GM12865 (cell line): ENCODE measurements around the gene KCNAB1.
A peak's percentile ranks its signal among the peaks of the same experiment; 100 is the strongest.

Experiments
- DNase-seq: peaks from one replicate; pipeline ENCODE4 v3.0.0; 2010; ENCODE audit warnings: low read depth
- H3K4me3 ChIP-seq: 2 replicates; pipeline ENCODE4 v1.5.1; 2011; ENCODE audit warnings: mild to moderate bottlenecking, low read depth, low read length, control low read depth
- TF ChIP-seq, protein P1 (sequence below): IDR thresholded peaks from 2 replicates; pipeline ENCODE4 v1.5.1; 2011; ENCODE audit warnings: low read length, control low read depth, low read depth, inconsistent platforms; ENCODE audit not compliant: insufficient read depth; ENCODE audit errors: missing control alignments

KCNAB1 gene

DNA sequence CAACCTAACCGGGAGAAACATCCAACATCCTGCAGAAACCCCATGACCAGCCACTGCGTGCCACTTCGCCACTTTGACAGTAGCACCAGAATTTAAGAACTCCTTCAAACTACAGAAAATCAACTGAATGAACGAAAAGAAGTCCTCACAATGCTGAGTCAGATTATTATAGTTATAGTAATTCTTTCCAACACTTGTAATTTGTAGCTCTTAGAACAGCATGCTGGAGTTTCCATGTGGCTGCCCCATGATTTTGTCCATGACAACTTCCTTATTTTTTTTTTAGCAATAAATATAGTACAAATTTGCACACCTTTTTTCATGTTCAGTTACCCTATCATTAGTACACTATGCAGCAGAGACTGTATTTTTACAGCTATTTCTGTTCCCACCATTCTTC, 460.7 kb downstream of the KCNAB1 start:
- TF ChIP-seq, protein P1, sequence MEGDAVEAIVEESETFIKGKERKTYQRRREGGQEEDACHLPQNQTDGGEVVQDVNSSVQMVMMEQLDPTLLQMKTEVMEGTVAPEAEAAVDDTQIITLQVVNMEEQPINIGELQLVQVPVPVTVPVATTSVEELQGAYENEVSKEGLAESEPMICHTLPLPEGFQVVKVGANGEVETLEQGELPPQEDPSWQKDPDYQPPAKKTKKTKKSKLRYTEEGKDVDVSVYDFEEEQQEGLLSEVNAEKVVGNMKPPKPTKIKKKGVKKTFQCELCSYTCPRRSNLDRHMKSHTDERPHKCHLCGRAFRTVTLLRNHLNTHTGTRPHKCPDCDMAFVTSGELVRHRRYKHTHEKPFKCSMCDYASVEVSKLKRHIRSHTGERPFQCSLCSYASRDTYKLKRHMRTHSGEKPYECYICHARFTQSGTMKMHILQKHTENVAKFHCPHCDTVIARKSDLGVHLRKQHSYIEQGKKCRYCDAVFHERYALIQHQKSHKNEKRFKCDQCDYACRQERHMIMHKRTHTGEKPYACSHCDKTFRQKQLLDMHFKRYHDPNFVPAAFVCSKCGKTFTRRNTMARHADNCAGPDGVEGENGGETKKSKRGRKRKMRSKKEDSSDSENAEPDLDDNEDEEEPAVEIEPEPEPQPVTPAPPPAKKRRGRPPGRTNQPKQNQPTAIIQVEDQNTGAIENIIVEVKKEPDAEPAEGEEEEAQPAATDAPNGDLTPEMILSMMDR = no peak
- DNase-seq = no peak
- H3K4me3 ChIP-seq = no peak overlapping the region

DNA sequence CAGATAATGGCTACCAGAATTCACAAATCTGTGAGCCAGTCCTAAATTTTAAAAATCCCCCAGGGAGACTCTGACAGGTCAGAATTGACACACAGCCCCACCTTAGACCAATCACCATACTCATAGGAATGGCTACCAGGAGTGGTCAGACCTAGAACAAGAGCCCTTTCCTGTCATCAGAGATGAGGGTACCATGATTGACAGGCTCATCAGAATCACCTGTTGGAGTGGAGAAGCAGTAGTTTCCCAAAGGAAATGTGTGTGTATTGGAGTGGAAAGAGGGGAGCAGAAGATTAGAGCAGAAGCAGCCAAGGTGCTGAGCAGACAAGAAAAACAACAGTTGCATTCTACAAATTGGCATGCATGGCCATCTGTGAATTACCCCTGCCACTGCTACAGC, 461.6 kb downstream of the KCNAB1 start:
- TF ChIP-seq, protein P1 = no peak
- peak; percentile 16 for DNase-seq
- H3K4me3 ChIP-seq = no peak overlapping the region

DNA sequence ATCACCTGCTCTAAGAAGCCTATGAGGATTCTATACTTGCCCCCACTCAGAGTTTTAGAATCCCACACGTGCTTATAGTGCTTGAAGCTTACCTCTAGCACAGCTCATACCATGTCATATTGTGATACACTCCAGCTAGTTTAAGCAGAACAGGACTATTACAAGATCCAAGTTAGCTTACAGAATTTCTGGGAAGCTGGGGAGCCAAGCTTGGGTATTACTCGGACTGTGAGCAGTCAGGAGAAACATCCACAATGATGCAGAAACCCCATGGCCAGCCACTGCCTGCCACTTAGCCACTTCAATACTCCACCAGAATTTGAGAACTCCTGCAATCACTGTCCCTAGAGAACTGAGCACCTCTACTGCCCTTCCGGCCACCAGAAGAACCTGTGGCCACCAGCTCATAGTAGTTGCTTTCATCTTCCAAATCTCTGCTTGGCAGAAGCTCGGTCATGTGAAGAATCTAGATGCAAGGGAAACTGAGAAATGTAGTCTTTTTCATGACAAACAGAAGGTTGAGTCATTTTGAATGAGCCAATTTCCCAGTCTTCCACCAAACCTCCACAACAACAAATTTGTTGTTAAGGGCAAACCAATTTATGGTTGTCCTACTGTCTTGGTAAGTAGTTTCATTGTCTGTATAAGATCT, 462.3 kb downstream of the KCNAB1 start:
- H3K4me3 ChIP-seq = no peak overlapping the region
- DNase-seq = peak; percentile 86
- TF ChIP-seq, protein P1 = no peak

DNA sequence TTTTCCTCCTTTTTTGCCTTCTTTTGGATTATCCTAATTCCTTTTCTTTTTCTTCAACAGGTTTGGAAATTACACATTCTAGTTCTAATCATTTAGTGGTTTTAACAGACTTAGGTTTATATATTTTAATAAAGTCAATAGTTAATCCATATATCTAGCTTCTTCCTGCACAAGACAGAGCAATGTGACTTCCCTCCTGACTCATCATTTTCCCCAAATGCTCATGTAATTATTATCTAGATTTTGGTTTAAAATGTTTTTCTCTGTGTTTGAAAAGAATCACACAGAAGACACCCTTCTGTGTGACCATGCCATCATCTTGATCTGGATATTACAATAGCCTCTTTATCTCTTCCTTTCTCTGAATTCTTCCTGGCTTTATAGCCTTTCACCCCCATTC, 463.1 kb downstream of the KCNAB1 start:
- DNase-seq = no peak
- TF ChIP-seq, protein P1 = no peak

DNA sequence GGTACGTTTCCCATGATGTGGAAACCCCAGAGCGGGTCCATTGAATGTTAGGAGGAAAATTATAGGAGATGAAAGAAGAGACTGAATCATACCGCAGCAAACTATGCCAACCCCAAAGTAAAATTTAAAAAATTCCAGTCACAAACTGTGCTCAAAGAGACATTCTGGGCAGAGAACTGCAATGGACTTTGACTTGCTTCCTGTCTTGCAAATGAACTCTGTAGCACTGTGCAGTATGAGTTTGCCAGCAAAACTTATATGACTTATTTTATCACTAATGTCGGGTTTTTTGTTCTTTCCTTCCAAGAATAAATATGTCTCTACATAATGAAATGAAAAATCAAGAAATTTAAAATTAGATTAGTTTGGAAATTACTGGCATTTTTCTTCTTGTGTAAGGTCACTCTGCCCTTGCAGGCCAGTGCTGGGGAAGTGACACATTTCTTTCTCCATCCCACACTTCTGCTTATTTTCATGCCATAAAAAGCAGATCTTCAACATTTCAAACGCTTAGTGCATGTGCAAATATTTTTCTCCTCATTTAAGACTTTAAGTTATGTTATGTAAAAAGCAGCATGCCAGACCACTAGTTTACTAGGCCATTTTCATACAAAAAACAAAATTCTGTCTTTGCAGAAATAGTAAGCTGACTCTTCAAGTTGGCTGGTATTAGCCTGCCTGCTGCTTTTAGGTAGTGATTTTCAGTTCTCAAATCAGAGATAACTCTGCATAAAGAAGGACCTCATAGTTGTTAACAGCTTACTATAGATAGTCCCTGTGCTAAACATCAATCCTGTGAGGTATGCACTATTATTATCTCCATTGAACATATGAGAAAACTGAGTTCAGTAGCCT, 466.8 kb downstream of the KCNAB1 start:
- peak; percentile 23 for DNase-seq
- TF ChIP-seq, protein P1 = no peak
- H3K4me3 ChIP-seq = no peak overlapping the region

More for the DNA sequence above, 463.1 kb downstream of the KCNAB1 start:
- H3K4me3 ChIP-seq = no peak overlapping the region

DNA sequence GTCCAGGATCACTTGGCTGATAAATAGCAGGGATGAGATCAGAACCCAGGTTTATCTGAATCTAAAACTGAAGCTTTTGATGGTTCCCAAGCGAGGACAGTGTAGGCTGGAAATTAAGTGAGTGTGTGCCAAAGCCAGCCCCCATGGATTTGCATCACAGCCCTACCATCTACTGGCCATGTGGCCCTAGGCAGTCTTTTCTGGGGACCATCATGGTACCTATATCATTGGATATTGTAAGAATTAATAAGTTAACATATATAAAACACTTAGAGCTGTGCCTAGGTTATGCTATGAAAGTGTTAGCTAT, 467.3 kb downstream of the KCNAB1 start:
- no peak for DNase-seq
- no peak overlapping the region for H3K4me3 ChIP-seq
- TF ChIP-seq, protein P1 = no peak
